Immature natural killer cell (primary cell): Measurements from ENCODE around the gene ZER1. TPM values are rescaled to one million over a fixed set of nuclear protein-coding genes. Genes with fewer than 3 reads are reported as not detected.

Experiments used
- DNase-seq, 3 donors: peaks; one replicate each; pipeline ENCODE4 v3.0.0; 2022; ENCODE audit warnings: mixed read lengths in 1 of 3
- H3K27ac Mint-ChIP-seq, 6 donors: one replicate each; pipeline ENCODE4 v1.8.0; 2020; ENCODE audit warnings: mixed read lengths in 6 of 6, mild to moderate bottlenecking in 5 of 6, inconsistent platforms in 4 of 6, moderate library complexity in 3 of 6
- H3K27me3 Mint-ChIP-seq, 3 donors: one replicate each; pipeline ENCODE4 v1.8.0; 2020 to 2021; ENCODE audit warnings: low read depth in 3 of 3, mild to moderate bottlenecking in 3 of 3, mixed read lengths in 3 of 3, moderate library complexity in 3 of 3, inconsistent platforms in 1 of 3
- H3K36me3 Mint-ChIP-seq, 3 donors: one replicate each; pipeline ENCODE4 v1.8.0; 2020; ENCODE audit warnings: mixed read lengths in 3 of 3, inconsistent platforms in 2 of 3, mild to moderate bottlenecking in 2 of 3
- H3K4me1 Mint-ChIP-seq, 2 donors: one replicate each; pipeline ENCODE4 v1.8.0; 2020; ENCODE audit warnings: inconsistent platforms in 2 of 2, mild to moderate bottlenecking in 2 of 2, mixed read lengths in 2 of 2, moderate library complexity in 1 of 2
- H3K4me3 Mint-ChIP-seq, 5 donors: one replicate each; pipeline ENCODE4 v1.8.0; 2020; ENCODE audit warnings: mild to moderate bottlenecking in 5 of 5, mixed read lengths in 5 of 5, inconsistent platforms in 3 of 5, moderate library complexity in 3 of 5
- H3K9me3 Mint-ChIP-seq, 6 donors: one replicate each; pipeline ENCODE4 v1.8.0; 2020; ENCODE audit warnings: mild to moderate bottlenecking in 6 of 6, mixed read lengths in 6 of 6, inconsistent platforms in 4 of 6, moderate library complexity in 3 of 6
- polyA plus RNA-seq, 3 donors: library from polyadenylated mRNA; unstranded; fragments of 300-500 nt; fragmentation: Illumina TruSeq; gene quantifications; one replicate each; pipeline ENCODE4 v1.2.3, GENCODE V29; 2021

ZER1 gene
- polyA plus RNA-seq, 3 donors from 2014 or later, result 28.5 to 51.5 (median 43.0) TPM

DNA sequence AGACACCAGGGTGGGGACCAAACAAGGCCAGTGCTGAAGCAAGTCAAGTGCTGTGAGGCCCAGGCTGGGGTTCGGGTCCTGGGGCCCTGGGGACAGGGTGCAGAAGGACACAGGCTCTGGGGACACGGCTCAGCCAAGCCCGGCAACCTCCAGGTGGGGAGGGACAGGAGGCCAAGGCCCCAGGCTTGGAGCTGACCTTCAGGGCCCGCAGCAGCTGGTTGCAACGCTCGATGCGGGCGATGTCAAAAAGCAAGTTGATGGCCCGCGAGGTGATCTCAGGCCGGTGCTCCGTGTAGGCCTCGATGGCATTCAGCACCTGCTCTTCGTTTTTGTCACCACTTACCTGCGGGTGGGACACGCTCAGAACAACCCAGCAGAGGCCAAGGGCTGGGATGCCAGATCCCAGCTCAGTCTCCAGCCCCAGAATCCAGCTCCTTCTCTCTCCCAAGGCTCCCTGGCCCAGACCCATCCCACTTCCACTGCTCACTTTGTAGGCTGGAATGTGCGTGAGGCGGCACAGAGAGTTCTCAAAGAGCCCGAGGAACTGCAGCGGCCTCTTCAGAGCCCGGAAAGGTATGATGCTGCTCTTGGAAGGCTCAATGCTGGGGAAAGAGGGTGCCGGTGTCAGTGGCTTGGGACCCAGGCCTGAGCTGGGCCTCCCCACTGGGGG, 20.7 kb downstream of the ZER1 start:
- Mint-ChIP-seq H3K4me3 (no peak overlapping the region), H3K27me3 (peaks cover 0 to 3% (median 1%) of the 10 kb centered on the region in 3 donors), H3K9me3 (no peaks in the 10 kb centered on the region), H3K27ac (no peak overlapping the region), H3K4me1 (peaks cover 0 to 2% of the 10 kb centered on the region in 2 donors), H3K36me3 (peaks cover 0 to 3% (median 0%) of the 10 kb centered on the region in 3 donors)
- DNase-seq, result no peak

DNA sequence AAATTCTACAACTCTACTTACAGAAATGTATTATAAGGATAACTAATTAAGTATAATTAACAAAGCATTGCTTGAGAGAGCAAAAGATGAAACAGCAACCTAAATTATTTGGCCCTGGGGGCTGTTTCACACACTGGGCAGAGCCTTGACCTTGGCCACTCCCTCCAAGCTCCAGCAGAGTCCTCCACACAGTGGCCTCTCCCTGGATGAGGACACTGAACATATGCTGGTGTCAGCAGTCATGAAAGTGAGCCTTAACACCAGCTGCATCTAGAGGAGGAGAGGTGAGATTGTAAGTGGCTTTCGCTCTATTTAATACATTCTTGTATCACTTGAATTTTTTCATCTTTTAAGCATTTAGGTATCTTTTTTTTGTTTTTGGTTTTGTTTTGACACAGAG, 24.5 kb downstream of the ZER1 start:
- Mint-ChIP-seq H3K9me3 (no peaks in the 10 kb centered on the region), H3K4me3 (no peak overlapping the region), H3K36me3 (peaks cover 0 to 3% (median 0%) of the 10 kb centered on the region in 3 donors), H3K27ac (no peak overlapping the region), H3K4me1 (no peaks in the 10 kb centered on the region), H3K27me3 (peaks cover 0 to 3% (median 1%) of the 10 kb centered on the region in 3 donors)
- DNase-seq, result no peak

DNA sequence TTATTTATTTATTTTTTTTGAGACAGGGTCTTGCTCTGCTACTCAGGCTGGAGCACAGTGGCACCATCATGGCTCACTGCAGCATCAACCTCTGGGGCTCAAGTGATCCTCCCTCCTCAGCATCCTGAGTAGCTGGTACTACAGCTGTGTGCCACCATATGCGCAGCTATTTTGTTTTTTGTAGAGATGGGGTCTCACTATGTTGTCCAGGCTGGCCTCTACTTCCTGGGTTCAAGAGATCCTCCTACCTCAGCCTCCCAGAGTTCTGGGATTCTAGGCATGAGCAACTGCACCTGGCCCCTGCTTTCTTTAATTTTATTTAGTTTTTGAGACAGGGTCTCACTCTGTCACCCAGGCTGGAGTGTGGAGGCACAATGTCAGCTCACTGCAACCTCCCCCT, 28.3 kb downstream of the ZER1 start:
- Mint-ChIP-seq H3K27me3 (peaks cover 0 to 1% (median 1%) of the 10 kb centered on the region in 3 donors), H3K4me1 (no peaks in the 10 kb centered on the region), H3K27ac (no peak overlapping the region), H3K36me3 (peaks cover 0 to 10% (median 4%) of the 10 kb centered on the region in 3 donors), H3K9me3 (no peaks in the 10 kb centered on the region), H3K4me3 (no peak overlapping the region)
- DNase-seq, result no peak

DNA sequence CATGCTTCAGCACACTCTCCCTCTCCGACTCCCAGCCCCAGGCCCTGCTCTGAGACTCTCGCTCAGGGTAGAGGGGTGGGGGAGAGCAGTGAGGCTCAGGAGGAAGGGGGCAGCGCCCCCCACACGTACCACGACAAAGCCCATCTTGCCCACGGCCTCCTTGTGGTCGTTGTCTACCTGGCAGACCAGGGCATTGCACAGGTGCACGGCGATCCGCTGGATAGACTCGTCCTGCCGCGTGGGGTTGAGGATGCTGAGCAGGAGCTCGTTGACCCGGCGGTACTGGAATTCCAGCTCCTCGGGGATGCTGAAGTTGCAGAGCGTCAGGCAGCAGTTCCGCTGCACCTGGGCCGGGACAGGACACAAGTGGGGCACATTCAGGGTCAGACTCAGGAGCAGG, 29.3 kb downstream of the ZER1 start:
- Mint-ChIP-seq H3K4me3 (no peak overlapping the region), H3K27me3 (peaks cover 0 to under 1% (median 0%) of the 10 kb centered on the region in 3 donors), H3K27ac (no peak overlapping the region), H3K4me1 (no peaks in the 10 kb centered on the region), H3K9me3 (no peaks in the 10 kb centered on the region), H3K36me3 (peaks cover 0 to 10% (median 4%) of the 10 kb centered on the region in 3 donors)
- no peak for DNase-seq

DNA sequence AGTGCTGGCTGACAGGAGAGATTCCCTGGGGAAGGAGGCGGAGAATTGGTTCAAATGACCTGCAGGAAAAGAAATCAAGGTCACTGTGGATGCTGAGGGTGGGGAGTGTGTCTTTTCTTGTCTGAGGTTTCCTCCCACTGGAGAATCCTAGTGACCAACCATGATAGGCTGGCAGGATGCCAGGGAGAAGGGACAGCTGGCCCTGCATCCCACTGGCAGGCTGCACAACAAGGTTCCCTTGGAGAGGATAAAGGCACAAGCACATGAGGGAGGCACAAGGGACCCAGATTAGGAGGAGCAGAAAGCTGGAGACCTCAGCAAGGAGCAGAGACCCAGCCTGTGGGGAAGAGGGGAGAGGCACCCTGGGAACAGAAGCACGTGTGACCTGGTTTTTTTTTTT, 36.4 kb downstream of the ZER1 start:
- Mint-ChIP-seq H3K27me3 (peaks cover 0 to 2% (median 1%) of the 10 kb centered on the region in 3 donors), H3K9me3 (no peaks in the 10 kb centered on the region), H3K36me3 (peaks cover 0 to 24% (median 4%) of the 10 kb centered on the region in 3 donors), H3K27ac (peak overlapping the region in 1 of 6 donors; percentile 67), H3K4me3 (peak overlapping the region in 1 of 5 donors; percentile 33), H3K4me1 (no peaks in the 10 kb centered on the region)
- no peak for DNase-seq

DNA sequence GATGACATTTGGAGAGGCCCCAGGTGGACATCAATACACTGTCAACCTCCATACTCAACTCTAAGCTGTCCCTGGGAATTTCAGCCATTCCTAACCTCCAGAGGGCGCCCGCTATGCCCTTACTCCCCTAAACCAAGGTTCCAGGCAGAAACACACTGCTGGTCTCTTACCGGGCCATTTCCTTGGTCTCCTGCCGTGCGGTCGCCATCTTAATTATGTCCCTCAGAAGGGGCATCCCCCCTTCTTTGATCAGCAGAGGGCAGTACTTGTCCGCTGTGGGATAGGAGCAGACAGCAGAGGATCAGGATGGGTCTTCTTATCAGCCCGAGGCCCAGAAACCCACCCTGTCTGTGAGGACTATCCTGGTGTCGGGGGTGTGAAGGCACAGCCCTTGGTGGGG, 38.5 kb downstream of the ZER1 start:
- no peak for DNase-seq
- Mint-ChIP-seq H3K4me1 (no peaks in the 10 kb centered on the region), H3K27me3 (peaks cover 0 to 2% (median 1%) of the 10 kb centered on the region in 3 donors), H3K27ac (no peak overlapping the region), H3K9me3 (no peaks in the 10 kb centered on the region), H3K36me3 (peaks cover 0 to 19% (median 0%) of the 10 kb centered on the region in 3 donors), H3K4me3 (no peak overlapping the region)

DNA sequence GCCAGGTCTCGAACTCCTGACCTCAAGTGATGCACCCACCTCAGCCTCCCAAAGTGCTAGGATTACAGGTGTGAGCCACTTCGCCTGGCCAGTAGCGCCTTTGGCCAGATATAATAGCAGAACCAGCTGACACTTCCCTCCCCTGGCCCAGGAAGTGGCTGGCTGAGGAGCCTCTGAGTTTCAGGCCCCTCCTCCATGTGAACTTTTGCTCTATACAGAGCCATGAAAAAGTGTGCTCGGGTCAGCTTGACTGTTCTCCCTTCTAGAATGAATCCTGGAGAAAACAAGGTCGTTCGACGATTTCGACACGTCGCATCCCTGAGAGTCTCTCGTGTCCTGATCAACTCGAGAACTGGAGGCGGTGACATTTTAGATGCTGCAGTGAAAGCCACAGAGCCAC, 39.2 kb downstream of the ZER1 start:
- Mint-ChIP-seq H3K9me3 (no peaks in the 10 kb centered on the region), H3K27me3 (peaks cover 0 to 2% (median 1%) of the 10 kb centered on the region in 3 donors), H3K36me3 (peaks cover 0 to 19% (median 0%) of the 10 kb centered on the region in 3 donors), H3K27ac (no peak overlapping the region), H3K4me1 (no peaks in the 10 kb centered on the region), H3K4me3 (no peak overlapping the region)
- DNase-seq, result no peak

DNA sequence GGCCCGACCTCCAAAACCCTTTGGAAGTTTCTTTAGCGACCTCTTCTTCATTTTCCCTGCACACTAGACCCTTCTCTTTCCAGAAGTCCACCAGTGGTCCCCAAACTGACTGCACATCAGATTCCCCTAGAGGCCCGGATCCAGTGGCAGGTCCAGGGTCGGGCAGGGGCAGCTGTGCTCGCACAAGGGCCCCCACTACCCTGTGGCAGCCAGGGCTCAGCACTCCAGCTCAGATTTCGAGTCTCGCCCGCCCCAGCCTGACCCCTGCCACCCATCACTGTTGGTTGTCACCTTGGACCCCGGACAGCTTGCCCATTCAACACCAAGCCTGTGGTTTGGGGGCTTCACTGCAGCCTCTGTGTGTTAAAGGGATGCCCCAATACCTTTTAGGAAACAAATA, 40.0 kb downstream of the ZER1 start:
- H3K27me3 Mint-ChIP-seq, result peaks cover 0 to 2% (median 1%) of the 10 kb centered on the region in 3 donors
- H3K4me1 Mint-ChIP-seq, result no peaks in the 10 kb centered on the region
- H3K36me3 Mint-ChIP-seq, result peaks cover 0 to 15% (median 0%) of the 10 kb centered on the region in 3 donors
- no peaks in the 10 kb centered on the region for H3K9me3 Mint-ChIP-seq
- H3K4me3 Mint-ChIP-seq, result no peak overlapping the region
- no peak overlapping the region for H3K27ac Mint-ChIP-seq
- DNase-seq, result no peak

DNA sequence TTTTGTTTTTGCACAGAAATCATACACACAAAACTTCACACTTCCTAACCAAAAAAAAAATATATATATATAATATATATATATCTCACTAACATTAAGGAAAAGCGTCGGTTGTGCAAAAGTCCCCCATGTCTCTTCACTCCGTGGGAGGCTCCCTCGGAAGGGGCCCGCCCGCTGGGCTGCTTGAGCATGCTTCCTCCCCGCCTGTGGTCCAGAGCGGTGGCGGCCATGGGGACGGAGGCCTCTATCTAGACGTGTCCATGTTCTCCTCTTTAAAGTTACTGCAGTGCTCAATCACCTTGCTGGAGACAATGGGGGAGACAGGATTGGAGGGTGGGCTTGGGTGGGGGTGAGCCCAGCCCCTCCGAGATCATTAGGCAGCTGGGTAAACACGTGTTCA, 40.6 kb downstream of the ZER1 start:
- Mint-ChIP-seq H3K27ac (no peak overlapping the region), H3K36me3 (peaks cover 0 to 15% (median 0%) of the 10 kb centered on the region in 3 donors), H3K4me3 (no peak overlapping the region), H3K27me3 (peaks cover 0 to 2% (median 1%) of the 10 kb centered on the region in 3 donors), H3K9me3 (no peaks in the 10 kb centered on the region), H3K4me1 (peaks cover 0 to under 1% of the 10 kb centered on the region in 2 donors)
- no peak for DNase-seq

DNA sequence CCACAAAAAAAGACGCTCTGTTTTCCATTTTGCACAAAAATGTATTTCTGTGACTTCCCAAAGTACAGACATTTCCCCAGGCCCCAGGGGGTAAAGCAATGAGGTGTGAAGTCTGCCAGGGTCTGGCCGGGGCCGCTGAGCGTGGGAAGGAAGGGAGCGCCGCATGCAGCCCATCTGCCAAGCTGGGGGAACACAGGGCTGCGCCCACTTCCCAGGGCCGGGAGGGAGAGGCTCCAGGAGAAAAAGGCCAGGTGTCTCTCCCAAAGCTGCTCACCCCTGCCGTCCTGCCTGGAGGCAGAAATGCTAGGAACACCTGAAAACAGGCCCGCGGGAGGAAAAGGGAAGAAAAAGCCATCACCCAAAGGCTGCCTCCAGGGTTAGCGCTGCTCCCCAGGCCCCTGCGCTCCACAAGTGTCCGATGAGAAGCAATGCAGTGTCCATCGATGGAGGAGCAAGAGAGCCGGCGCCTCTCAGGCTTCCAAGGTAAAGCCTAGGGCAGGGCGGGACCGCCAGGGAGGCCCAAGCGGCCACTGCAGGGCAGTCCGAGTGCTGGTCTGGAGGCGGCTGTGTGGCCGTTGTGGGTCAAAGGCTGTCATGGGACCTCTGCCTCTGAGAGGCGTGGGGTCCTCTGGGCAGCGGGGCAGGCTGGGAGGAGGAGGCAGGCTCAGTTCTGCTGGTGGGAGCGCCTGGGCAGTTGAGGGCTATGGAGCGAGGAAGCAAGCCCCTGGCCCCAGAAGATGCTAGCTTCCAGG, 41.8 kb downstream of the ZER1 start:
- Mint-ChIP-seq H3K27me3 (peaks cover 0 to 2% (median 0%) of the 10 kb centered on the region in 3 donors), H3K27ac (no peak overlapping the region), H3K9me3 (no peaks in the 10 kb centered on the region), H3K36me3 (peaks cover 0 to 8% (median 0%) of the 10 kb centered on the region in 3 donors), H3K4me3 (no peak overlapping the region), H3K4me1 (peaks cover 5 to 11% of the 10 kb centered on the region in 2 donors)
- no peak for DNase-seq

DNA sequence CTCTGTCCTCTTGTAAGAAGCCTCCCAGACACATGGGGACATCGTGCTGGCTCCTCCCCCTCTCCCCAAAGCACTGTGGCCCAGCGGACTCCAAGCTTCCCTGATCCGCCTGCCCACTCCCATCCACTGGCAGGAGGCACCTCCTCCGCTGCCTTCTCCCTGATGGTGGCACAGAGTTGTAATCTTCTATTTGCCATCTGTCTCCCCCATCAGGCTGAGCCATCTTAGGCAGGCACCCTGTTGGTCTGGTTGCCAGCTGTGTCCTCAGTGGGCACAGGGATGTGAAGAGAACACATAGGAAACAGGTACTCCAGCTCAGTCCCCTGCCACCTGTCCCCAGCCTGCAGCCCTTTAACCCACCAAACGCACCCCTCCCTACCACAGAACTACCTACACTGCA, 42.4 kb downstream of the ZER1 start:
- H3K36me3 Mint-ChIP-seq, result peaks cover 0 to 2% (median 0%) of the 10 kb centered on the region in 3 donors
- peaks cover 12 to 18% of the 10 kb centered on the region in 2 donors for H3K4me1 Mint-ChIP-seq
- no peak overlapping the region for H3K27ac Mint-ChIP-seq
- H3K27me3 Mint-ChIP-seq, result peaks cover under 1 to 8% (median 5%) of the 10 kb centered on the region in 3 donors
- H3K4me3 Mint-ChIP-seq, result no peak overlapping the region
- no peaks in the 10 kb centered on the region for H3K9me3 Mint-ChIP-seq
- DNase-seq, result no peak

DNA sequence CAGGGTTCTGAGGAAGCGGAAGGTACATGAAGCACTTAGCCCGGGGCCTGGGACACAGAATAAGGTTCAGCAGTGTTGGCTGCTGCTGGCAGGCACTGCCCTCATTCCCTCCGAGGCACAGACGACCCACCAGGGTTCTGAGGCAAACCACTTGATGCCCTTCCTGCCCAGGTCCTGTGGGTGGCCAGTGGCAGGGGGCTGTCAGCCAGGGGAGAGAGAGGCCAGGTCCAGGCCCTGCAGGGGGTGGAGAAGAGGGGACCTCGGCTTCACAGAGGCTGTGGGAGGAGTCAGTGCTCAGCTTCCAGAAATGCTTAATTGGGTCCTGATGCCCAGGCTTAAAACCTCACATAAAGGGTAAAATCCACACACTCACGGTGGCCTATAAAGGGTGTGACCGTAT, 43.4 kb downstream of the ZER1 start:
- peaks cover 19 to 25% of the 10 kb centered on the region in 2 donors for H3K4me1 Mint-ChIP-seq
- H3K9me3 Mint-ChIP-seq, result no peaks in the 10 kb centered on the region
- no peak overlapping the region for H3K27ac Mint-ChIP-seq
- H3K36me3 Mint-ChIP-seq, result no peaks in the 10 kb centered on the region
- peaks cover 4 to 11% (median 8%) of the 10 kb centered on the region in 3 donors for H3K27me3 Mint-ChIP-seq
- no peak overlapping the region for H3K4me3 Mint-ChIP-seq
- no peak for DNase-seq

DNA sequence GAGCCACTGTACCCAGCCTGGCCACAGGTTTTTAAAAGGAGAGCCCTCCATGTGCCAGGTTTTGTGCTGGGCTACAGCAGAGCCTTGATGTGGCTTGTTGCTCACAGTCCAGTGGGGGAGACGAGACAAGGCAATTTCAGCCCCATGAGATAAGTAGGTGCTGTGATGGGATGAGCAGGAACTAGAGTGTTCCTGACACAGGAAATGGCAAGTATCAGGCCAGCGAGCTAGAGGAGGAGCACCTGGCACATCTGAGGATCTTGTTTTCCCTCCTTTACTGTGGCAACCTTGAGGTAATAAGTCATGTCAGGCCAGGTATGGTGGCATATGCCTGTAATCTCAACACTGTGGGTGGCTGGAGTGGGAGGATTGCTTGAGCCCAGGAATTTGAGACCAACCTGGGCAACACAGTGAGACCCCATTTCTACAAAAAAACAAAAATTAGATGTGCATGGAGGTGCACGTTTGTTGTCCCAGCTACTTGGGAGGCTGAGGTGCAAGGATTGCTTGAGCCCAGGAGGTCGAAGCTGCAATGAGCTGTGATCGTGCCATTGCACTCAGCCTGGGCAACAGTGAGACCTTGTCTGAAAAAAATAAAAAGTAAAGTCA, 44.0 kb downstream of the ZER1 start:
- peaks cover 24 to 30% of the 10 kb centered on the region in 2 donors for H3K4me1 Mint-ChIP-seq
- no peaks in the 10 kb centered on the region for H3K36me3 Mint-ChIP-seq
- DNase-seq, result no peak
- H3K27ac Mint-ChIP-seq, result no peak overlapping the region
- peaks cover 4 to 11% (median 8%) of the 10 kb centered on the region in 3 donors for H3K27me3 Mint-ChIP-seq
- H3K9me3 Mint-ChIP-seq, result no peaks in the 10 kb centered on the region
- H3K4me3 Mint-ChIP-seq, result no peak overlapping the region

DNA sequence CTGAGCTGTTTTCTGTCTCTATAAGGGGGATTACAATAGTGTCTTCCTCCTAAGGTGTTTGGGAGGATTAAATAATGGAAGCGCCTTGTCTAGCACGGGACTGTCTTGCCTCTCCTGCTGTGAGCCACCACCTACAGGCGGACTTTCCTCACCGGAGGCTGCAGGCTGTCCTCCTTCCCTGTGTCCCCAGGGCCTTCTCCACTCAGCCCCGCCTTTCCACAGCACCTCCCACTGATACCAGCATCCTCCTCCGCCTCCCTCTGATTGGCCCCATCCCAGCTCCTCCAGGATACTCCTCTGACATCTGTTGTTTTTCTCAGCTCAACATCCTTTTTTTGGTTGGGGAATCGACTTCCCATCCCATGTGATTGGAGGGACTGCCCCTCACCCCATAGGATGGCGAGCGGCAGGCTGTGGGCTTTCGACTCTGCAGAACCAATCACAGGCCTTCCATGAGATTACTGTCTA, 46.9 kb downstream of the ZER1 start:
- peaks cover 4 to 11% (median 8%) of the 10 kb centered on the region in 3 donors for H3K27me3 Mint-ChIP-seq
- H3K27ac Mint-ChIP-seq, result peak overlapping the region; percentile 85 to 94 (median 90)
- no peak for DNase-seq
- H3K36me3 Mint-ChIP-seq, result no peaks in the 10 kb centered on the region
- H3K4me1 Mint-ChIP-seq, result peaks cover 25 to 32% of the 10 kb centered on the region in 2 donors
- no peaks in the 10 kb centered on the region for H3K9me3 Mint-ChIP-seq
- H3K4me3 Mint-ChIP-seq, result peak overlapping the region; percentile 93 to 94 (median 94)
